Hippocampal formation (tissue), 2 donors: ENCODE results near the gene BAMBI.
"Not testable (repeated sequence)": the region's sequence is repeated elsewhere in the genome, so short reads cannot be mapped to it uniquely, and the experiment has no call there.

Experiments used
- DNase-seq, 2 donors: peaks; one replicate each; lab custom pipeline; 2025; lab: John Stamatoyannopoulos, UW

Gene BAMBI, protein sequence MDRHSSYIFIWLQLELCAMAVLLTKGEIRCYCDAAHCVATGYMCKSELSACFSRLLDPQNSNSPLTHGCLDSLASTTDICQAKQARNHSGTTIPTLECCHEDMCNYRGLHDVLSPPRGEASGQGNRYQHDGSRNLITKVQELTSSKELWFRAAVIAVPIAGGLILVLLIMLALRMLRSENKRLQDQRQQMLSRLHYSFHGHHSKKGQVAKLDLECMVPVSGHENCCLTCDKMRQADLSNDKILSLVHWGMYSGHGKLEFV

DNA sequence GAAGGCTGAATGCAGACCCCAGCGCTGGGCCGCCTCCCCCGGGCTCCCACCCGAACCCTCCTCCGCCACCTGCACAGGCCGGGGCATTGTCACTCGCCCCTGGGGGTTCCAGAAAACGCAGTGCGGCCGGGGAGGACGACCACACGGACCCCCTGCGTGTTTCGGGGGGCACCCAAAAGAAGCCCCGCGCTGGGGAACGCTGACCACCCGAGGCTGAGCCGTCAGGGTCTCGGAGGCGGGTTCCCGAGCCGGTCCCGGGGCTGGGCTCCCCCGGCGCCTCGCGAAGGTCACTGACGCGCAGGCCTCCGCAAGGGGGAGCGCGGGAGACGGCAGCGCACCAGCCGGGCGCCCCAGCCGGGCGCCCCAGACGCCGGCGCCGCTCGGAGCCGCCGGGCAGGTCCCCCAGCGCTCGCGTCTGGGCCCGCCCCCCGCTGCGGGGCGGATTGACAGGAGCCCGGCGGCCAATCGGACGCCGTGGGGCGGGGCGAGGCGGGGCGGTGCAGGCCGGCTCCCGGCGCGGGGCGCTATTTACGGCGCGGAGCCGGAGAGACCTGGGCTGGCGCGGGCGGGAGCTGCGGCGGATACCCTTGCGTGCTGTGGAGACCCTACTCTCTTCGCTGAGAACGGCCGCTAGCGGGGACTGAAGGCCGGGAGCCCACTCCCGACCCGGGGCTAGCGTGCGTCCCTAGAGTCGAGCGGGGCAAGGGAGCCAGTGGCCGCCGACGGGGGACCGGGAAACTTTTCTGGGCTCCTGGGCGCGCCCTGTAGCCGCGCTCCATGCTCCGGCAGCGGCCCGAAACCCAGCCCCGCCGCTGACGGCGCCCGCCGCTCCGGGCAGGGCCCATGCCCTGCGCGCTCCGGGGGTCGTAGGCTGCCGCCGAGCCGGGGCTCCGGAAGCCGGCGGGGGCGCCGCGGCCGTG, at the start of gene BAMBI:
BAMBI (plus strand) TSS at position 554 of the 920 bp plus-strand sequence. CDS start 377 bp downstream, outside the sequence.
- DNase-seq, result peak; percentile 94 to 96

DNA sequence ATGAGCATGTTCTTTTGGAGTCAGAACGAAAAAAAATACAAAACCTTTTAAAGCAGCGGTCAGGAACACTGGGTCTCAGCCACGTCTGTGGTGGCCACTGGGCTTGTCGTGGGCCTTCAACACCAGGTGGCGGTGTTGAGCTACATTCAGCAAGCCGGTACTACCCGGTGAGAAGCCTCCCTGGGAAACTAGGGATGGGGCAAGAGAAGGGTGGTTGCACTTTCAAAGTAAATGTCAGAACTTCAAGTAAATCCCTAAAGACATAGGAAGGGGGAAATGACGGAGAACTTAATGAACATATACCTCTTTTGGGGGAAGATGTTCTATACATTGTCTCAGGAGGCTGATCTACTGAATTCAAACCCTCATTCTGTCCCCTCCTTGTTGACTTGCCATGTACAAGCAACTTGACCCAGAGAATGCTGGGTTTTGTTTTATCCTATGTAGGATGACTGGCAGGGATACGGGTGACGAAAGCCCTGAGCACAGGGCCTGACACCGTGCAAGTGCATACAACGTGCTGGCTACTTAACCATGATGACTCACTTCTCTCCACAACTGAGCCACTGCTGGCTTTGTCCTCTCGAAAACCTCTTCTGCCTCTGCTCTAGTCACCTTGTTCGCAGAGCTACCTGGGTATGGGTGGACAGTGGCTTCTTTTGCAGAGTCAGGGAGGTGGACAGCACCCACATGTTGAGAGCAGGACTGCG, 49.0 kb upstream of the BAMBI start:
- DNase-seq, result peak; percentile 40 to 65

DNA sequence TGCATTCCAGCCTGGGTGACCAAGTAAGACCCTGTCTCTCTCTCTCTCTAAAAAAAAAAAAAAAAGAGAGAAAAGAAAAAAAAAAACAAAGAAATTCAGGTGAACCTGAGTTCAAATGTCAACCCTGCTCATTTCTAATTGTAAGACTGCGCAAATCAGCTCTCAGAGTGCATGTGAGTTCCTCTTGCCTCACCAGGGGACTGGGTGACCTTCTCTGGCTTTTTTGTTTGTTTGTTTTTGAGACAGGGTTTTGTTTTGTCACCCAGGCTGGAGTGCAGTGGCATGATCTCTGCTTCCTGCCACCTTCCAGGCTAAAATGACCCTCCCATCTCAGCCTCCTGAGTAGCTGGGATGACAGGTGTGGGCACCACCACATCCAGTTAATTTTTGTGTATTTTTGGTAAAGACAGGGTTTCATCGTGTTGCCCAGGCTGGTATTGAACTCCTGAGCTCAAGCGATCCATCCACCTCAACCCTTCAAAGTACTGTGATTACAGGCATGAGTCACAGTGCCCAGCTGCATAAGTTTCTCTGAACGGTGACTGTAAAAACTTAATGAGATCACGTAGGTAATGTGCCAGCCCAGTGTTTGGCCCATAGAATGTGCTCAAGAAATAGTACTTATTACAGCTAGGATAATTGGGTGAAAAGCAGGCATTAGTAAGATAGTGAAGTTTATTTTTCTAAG, 45.3 kb upstream of the BAMBI start:
- DNase-seq, result no peak

DNA sequence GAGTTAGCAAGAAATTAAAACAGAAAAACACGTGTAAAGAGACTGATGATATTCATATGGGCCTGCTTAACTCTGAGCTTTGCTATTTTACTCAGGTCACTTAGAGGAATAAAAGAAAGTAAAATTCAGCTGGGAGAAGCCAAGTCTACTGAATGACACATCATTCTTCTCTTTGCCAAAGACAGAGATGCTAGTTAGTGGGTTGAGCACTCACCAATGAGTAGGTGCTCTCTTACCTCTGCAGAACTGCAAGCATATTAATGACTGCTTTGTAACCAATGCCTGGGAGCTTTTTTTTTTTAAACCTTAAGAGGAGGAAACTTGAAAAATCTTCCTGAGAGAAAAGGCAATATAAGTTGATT, 44.8 kb upstream of the BAMBI start:
- DNase-seq, result no peak

DNA sequence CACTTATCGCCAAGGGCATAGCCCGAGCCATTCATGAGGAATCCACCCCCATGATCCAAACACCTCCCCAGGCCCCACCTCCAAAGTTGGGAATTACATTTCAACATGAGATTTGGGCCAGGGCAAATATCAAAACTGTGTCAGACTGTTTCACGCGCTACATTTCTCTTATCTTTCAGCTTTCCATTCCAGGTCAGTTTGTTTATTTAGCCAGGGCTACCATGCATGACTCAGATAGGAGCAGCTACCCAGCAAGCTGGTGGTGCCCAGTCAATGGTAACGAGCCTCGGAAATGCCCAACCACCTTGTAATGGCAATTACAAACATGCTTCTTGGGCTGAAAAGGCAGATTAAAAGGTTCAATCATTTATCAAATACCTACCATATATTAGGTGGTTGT, 43.6 kb upstream of the BAMBI start:
- DNase-seq, result no peak

DNA sequence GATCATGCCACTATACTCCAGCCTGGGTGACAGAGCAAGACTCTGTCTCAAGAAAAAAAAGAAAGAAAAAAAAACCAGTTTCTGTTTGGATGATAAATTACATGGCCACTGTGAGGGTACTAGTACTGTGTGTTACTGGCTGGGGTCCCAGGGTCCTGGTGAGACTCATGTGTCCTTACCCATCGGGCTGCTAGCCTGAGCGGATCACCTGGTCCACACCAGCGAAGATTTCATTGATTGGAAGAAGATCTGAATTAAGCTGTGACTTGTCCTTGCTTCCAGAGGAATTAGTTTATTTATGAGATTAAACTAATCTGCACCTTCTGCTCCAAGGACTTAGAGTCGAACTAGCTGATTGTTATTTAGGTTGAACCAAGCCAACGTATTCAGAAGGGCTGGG, 40.0 kb upstream of the BAMBI start:
- no peak for DNase-seq

DNA sequence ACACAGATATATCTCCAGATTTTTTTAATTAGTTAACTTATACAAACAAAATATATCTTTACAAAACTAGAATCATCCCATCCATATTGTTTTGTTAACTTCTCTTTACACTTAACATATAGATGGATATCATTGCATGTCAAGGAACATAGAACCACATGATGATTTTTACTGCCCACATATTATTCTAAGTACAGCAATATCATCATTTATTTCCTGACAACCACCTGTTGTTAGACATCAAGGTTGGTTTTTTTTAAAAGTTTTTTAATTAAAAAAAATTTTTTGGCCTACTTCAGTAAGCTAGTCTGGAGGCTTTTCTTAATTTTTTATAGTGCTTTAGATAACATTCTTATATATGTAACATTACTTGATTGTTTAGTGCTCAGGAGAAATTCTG, 38.9 kb upstream of the BAMBI start:
- DNase-seq, result no peak

DNA sequence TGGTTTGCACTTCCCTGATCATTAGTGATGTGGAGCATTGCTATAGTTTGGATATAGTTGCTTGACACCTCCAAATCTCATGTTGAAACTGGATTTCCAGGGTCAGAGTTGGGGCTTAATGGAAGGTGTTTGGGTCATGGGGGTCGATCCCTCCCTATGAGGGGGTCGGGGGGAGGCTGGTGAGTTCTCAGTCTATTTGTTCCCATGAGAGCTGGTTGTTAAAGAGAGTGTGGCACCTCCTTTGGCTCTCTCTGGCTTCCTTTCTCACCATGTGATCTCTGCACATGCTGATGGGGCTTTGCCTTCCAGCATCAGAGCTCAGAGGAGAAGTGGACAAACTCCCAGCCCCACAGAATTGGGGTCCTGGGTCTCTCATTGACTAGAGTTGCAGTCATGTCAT, 36.8 kb upstream of the BAMBI start:
- no peak for DNase-seq

DNA sequence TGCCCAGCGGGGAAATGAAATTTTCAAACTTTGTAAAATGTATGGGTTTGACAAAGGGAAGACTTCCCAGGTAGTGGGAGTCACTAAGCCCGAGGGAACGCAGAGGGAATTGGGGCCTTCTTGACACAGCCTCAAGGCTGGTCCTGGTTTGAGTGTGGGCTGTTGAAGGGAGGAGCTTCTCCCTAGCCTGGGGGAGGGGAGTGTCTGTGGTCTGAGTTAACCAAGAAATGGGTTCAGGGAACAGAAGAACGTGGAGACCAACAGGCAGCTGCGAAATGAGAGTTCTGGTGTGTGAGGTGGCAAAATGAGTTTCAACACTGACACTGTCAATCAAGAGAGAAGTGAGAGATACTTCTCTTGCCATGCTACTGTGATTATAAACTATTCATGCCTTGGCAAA, 32.7 kb upstream of the BAMBI start:
- DNase-seq, result no peak

DNA sequence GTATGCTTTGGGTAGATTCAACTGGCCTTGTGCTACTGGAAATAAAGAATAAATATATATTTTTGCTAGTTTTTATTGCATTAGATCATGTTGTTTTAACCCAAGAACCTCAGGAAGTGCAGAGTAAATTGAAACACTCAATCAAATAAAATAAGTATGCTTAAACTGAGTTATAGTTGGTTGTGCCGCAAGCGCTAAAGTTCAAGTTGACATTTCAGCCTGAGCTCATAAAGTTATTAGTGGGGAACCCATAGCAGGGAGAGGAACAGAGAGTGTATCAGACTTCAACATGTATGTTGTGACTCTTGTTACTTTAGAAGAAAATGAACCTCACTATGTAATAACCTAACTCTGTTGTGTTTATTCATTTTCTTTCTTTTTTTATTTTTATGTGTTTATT, 25.2 kb upstream of the BAMBI start:
- no peak for DNase-seq

DNA sequence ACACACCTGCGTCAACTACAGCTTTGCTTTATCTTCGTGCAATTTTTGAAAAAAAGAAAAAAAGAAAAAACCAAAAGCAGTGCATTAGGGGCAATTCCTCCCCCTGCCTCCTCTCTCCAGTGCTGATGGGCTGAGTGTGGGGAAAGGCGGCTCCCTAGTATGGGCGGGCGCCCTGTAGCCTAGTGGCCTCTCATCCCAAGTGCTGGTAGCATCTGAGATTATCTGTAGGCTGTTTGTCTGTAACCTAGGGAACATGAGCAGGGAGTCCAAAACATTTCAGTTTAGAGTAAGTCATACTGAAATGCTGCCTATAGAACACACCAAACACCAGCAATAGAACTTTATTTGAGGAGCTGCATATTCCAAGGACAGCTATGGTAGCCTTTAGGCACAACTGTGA, 24.6 kb upstream of the BAMBI start:
- DNase-seq, result no peak

DNA sequence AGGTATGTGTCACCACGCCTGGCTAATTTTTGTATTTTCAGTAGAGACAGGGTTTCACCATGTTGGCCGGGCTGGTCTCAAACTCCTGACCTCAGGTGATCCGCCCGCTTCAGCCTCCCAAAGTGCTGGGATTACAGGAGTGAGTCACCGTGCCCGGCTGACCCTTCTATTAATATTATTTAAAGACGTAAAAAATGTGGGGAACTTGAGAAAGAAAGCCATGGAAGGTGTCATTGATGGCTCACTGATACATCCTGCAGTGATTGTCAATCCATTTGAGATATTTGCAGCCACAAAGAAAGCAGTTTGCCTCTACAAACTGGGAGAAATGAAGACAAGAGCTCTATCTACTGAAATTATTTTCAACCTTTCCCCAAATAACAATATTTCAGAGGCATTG, 18.5 kb upstream of the BAMBI start:
- not testable (repeated sequence) for DNase-seq

DNA sequence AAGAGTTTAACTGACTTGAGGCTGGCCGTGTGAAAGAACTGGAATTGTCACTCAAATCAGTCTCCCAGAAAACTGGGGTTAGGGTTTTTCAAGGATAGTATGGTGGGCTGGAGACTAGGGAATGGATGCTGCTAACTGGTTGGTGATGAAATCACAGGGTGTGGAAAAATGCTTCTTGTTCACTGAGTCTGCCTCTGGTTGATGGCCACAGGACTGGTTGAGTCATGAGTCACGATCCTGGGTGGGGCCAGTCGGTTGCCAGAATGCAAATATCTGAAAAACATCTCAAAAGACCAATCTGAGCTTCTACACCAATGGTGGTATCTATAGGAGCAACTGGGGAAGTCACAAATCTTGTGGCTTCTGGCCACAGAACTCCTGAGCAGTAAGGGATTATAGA, 16.3 kb upstream of the BAMBI start:
- DNase-seq, result no peak

DNA sequence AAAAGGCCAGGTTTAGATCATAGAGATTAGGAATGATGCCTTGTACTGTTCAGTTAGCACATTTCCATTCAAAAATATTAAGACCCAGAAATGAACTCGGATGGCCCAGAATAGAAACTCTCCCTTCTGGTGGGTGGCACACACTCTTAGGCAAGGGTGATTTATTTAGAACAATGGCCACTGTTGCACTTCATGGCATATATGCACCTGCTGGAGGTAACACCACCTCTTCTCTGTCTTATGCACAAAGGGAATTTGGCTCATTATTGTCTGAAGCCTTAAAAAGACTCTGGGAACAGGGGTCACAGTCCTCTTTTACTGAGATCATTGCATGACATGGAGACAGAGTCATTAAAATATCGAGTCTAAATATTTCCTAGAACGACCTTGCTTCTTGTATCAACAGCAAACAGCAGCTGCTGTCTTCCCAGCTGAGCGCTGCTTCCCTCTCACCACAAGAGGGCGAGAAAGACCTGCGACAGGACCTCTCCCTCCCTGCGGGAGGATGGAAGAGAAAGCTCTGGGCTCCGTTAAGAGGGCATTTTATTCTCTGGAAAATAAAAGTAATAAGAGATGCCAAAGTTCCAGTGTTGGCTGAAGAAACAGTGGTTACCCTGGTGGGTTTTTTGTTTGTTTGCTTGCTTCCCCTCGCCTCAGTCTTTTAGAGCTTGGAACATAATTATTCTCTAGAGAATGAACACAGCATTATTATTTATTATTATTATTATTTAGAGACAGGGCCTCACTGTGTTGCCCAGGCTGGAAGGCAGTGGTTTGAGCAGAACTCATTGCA, 13.5 kb upstream of the BAMBI start:
- peak; percentile 78 to 89 for DNase-seq

DNA sequence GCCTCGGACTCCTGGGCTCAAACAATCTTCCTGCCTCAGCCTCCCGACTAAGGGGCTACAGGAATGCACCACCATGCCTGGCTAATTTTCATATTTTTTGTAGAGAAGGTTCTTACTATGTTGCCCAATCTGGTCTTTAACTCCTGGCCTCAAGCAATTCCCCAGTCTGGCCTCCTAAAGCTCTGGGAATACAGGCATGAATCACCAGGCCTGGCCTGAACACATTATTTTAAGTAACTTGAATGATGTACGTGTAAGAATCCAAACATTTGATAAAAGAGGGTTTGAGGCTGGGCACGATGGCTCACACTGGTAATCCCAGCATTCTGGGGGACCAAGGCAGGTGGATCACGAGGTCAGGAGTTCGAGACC, 13.0 kb upstream of the BAMBI start:
- DNase-seq, result no peak

DNA sequence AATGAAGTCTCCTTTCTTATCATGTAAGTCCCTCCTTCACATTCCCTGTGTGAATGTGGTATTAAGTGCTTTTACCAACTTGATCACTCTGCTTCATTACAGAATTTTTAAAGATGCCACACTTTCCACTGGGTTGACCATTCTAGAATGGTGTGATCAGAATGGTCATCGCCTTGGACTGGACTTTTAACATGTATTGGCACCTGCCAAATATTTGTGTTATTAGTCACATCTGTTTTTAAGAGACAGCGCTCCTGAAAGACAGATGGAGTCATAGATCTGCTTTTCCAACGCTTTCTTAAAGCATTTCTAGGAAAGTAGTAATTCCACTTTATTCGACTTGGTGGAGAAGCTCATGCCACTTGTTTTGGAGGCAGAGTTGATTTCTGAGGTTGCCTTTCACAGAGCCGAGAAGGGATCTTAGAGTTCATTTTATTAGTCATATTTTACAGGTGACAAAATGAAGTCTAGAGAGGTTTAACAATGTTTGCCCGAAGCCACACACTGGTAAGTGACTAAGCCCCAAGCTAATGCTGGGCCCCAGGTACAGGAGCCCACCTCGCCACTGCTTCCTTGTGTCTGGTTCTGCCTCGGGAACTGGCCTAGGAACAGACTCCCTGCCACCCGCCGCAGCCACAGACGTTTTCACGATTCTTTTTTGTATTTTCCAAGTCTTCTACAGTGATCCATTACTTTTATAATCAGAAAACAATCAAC, 10.4 kb upstream of the BAMBI start:
- DNase-seq, result no peak

DNA sequence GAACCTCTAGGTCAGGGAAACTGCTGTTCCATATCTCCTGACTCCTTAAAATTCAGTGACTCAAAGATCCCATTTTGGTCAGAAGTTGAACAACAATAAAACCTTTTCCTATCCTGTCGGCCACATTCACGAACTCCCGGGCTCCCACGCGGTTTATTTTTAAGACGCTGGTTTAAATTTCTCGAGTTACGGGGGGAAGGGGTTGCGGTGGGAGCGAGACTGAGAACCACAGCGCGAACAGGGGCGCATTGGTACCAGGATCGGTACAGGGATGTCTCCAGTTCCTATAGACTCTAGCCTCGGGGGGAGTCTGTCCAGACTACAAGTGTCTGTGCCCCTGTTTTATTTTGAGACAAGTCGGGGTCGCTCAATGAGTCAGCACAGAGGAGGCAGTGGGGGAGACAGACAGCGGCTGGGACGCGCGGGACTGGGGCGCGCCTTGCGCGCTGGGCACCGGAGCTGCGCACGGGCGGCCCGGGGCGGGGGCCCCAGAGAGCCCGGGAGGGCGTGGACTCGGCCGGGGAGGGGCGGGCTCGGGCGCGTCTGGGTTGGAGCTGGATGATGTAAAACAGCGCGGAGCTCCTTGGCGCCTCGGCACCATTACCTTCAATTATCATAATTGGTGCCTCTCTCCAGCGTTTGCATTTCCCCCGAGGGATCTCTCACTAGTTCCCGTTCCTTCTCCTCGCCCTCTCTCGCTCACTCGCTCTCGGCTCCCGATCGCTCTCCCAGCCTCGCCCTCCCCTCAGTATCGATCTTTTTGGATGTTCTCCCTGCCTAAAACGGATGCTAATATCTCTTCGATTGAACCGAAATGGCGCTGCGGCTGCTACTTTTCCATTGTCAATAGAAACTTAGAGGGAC, 8.7 kb upstream of the BAMBI start:
- no peak for DNase-seq

DNA sequence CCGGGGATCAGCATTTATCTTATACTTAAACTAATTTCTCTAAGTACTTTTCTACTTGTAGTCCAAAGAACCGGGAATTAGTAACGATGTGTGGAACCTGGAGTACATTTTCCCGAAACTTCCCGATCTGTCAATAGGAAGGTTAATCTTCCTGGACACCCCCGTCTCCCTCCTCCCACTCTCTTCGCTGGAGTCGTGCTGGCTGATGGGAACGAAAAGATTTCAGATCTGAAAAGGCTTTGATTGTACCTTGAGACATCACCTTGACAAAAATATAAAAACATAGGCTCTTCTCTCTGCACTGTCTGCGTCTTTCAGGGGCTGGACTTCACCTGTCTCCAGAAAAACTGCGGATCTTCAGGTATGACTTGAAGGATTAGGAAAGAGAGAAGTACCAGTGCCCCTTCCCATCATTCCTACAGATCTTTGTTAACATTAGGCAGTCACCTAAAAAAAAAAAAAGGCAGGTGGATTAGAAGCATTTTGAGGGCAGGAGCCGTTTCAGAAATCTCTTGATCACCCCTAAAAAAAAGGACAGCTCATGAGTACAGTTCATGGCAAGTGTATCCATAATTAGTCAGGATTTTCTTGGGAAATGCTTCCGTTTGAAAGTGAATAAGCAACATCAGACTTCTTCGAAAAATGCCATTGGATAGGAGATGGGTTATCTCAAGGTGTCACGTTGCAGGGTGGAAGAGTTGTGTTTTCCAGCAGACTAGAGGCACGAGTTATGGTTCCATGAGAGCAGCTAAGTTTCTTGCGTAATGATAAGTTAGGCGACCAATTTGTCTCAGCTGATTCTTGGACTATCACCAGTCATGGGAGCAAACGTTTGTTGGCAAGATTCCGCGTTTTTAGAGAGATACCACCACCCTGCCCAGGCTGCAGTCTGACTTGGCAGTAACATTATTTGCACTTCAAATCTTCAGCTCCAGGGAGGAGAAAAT, 7.8 kb upstream of the BAMBI start:
- no peak for DNase-seq

DNA sequence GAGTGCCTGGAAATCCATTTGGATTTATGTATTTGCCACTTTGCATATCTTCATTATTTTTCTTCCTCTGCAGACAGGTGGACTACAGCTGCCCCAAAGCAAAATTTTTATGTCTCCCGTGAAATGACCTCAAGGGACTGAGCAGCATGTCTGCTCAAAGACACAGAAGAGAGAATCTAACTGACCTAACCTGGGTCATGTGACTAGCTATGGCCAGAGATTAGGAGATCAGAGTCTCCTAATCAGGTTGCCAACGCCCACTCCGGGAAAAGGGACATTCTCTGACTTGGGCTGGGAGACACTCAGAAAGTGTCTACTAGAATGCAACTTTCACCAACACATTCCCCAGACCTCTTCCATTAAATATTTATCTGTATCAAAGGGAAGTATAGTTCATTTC, 2.5 kb upstream of the BAMBI start:
- DNase-seq, result no peak
